HCT116 (cell line): ENCODE results near the gene FAM151A. TPM values are rescaled to one million over a fixed set of nuclear protein-coding genes. Genes with fewer than 3 reads are reported as not detected.

Experiments
- ATAC-seq: fragments of 200-7000 bp; cut with Tn5 transposase; 2 replicates; pipeline ENCODE4 v1.9.1; 2020; ENCODE audit warnings: mild to moderate bottlenecking, moderate library complexity
- BruUV-seq: library from RNA; stranded (reverse); fragments of 400-500 nt; replicated peaks from 2 replicates; lab custom pipeline; 2021; lab: Mats Ljungman, UMichigan
- CTCF ChIA-PET: fragments of 300-600 bp; sonication (Branson Sonifier 250); formaldehyde crosslinking; loops from one replicate; lab custom pipeline; 2021; ENCODE audit warnings: antibody characterized with exemption; lab: Charles Lee
- POLR2A ChIA-PET: fragments of 300-600, 350-600 bp; sonication (Branson Sonifier 250); formaldehyde crosslinking; loops from one replicate; lab custom pipeline; 2021; ENCODE audit warnings: antibody characterized with exemption; lab: Charles Lee
- RAD21 ChIA-PET, 2 experiments: fragments of 300-600 bp; sonication (Branson Sonifier 250); formaldehyde crosslinking; loops; one replicate each; lab custom pipeline; 2023; ENCODE audit warnings: low total read pairs in 2 of 2; ENCODE audit not compliant: uncharacterized antibody in 2 of 2, unreplicated experiment in 2 of 2, low non-redundant PET in 1 of 2; lab: Charles Lee
- DNase-seq: peaks from one replicate; pipeline ENCODE4 v3.0.0-alpha.2; 2010; ENCODE audit warnings: low read depth, low spot score
- H2AFZ ChIP-seq: fragments of 200-600 bp; shearing (Covaris generic), sonication (generic); 2 replicates; pipeline ENCODE4 v1.6.1; 2017; ENCODE audit warnings: low read depth, mixed run types, mixed read lengths, antibody characterized with exemption, low read length; ENCODE audit not compliant: poor library complexity, severe bottlenecking
- H3K27ac ChIP-seq: 2 replicates; pipeline ENCODE4 v1.5.1; 2012; ENCODE audit warnings: low read depth, low read length
- H3K27me3 ChIP-seq: fragments of 200-600 bp; sonication (generic); 2 replicates; pipeline ENCODE4 v1.6.1; 2016; ENCODE audit warnings: mixed run types, low read length, mixed read lengths; ENCODE audit not compliant: insufficient read depth
- H3K36me3 ChIP-seq, 2 experiments: fragments of 200-500 bp in 1 of 2; fragments of 200-600 bp in 1 of 2; sonication (Bioruptor generic) in 1 of 2; sonication (generic) in 1 of 2; 2 replicates each; pipeline versions ENCODE4 v1.5.1 to v1.6.1; 2014 to 2016; ENCODE audit warnings: low read length in 2 of 2, inconsistent platforms in 1 of 2, mixed read lengths in 1 of 2, mixed run types in 1 of 2; ENCODE audit not compliant: insufficient read depth in 2 of 2, control insufficient read depth in 1 of 2
- H3K4me1 ChIP-seq, 2 experiments: fragments of 200-600 bp in 1 of 2; sonication (generic) in 1 of 2; 2 replicates each; pipeline versions ENCODE4 v1.5.1 to v1.6.1; 2012 to 2017; ENCODE audit warnings: low read length in 2 of 2, inconsistent platforms in 1 of 2, mild to moderate bottlenecking in 1 of 2, mixed read lengths in 1 of 2, mixed run types in 1 of 2, moderate library complexity in 1 of 2; ENCODE audit not compliant: insufficient read depth in 2 of 2, control insufficient read depth in 1 of 2
- H3K4me2 ChIP-seq: fragments of 200-600 bp; sonication (generic); 2 replicates; pipeline ENCODE4 v1.6.1; 2017; ENCODE audit warnings: mixed run types, low read length, mixed read lengths
- H3K4me3 ChIP-seq, 2 experiments: fragments of 200-600 bp in 1 of 2; sonication (generic) in 1 of 2; replicated peaks in 1 of 2; 2 replicates each; pipeline ENCODE4 v1.5.1; 2011 to 2016; ENCODE audit warnings: low read length in 2 of 2, control low read depth in 1 of 2, low read depth in 1 of 2, mild to moderate bottlenecking in 1 of 2, mixed read lengths in 1 of 2, mixed run types in 1 of 2
- H3K79me2 ChIP-seq: fragments of 200-600 bp; sonication (generic); 2 replicates; pipeline ENCODE4 v1.6.1; 2017; ENCODE audit warnings: mild to moderate bottlenecking, mixed run types, low read length, moderate library complexity, mixed read lengths; ENCODE audit not compliant: insufficient read depth
- H3K9ac ChIP-seq: fragments of 200-600 bp; sonication (generic); 2 replicates; pipeline ENCODE4 v1.6.1; 2016; ENCODE audit warnings: low read length, mixed read lengths
- H3K9me2 ChIP-seq: fragments of 200-600 bp; sonication (generic), shearing (Covaris generic); 2 replicates; pipeline ENCODE4 v1.6.1; 2017; ENCODE audit warnings: mixed run types, mild to moderate bottlenecking, moderate library complexity; ENCODE audit not compliant: insufficient read depth
- H3K9me3 ChIP-seq, 2 experiments: fragments of 200-500 bp in 1 of 2; fragments of 200-600 bp in 1 of 2; sonication (Bioruptor generic) in 1 of 2; sonication (generic) in 1 of 2; 2 replicates each; pipeline ENCODE4 v1.6.1; 2014 to 2017; ENCODE audit warnings: low read length in 2 of 2, mixed read lengths in 2 of 2, inconsistent platforms in 1 of 2, low read depth in 1 of 2, mild to moderate bottlenecking in 1 of 2, mixed run types in 1 of 2, moderate library complexity in 1 of 2; ENCODE audit not compliant: control insufficient read depth in 1 of 2, insufficient read depth in 1 of 2
- H4K20me1 ChIP-seq: fragments of 200-600 bp; sonication (generic), shearing (Covaris generic); 2 replicates; pipeline ENCODE4 v1.6.1; 2017; ENCODE audit warnings: mixed run types, mild to moderate bottlenecking, moderate library complexity; ENCODE audit not compliant: insufficient read depth
- CEBPB ChIP-seq: IDR thresholded peaks from 2 replicates; pipeline ENCODE4 v1.6.1; 2012; ENCODE audit warnings: low read depth
- EZH2phosphoT487 ChIP-seq: fragments of 200-600 bp; IDR thresholded peaks from 2 replicates; pipeline ENCODE4 v1.6.1; 2018; ENCODE audit warnings: antibody characterized with exemption, borderline replicate concordance
- FOSL1 ChIP-seq: IDR thresholded peaks from 2 replicates; pipeline ENCODE4 v1.6.1; 2012; ENCODE audit warnings: low read depth
- RAD21 ChIP-seq: IDR thresholded peaks from 2 replicates; pipeline ENCODE4 v1.6.1; 2012; ENCODE audit warnings: low read depth, mild to moderate bottlenecking
- SIN3A ChIP-seq: IDR thresholded peaks from 2 replicates; pipeline ENCODE4 v1.6.1; 2012; ENCODE audit warnings: low read depth
- ZFX ChIP-seq: fragments of 450-650 bp; IDR thresholded peaks from 2 replicates; pipeline ENCODE4 v1.6.1; 2017
- ZNF274 ChIP-seq: fragments of 200-500 bp; sonication (Bioruptor generic); IDR thresholded peaks from 2 replicates; pipeline ENCODE4 v1.6.1; 2014; ENCODE audit warnings: mild to moderate bottlenecking, low read depth, low read length, inconsistent platforms
- intact Hi-C: fragments of 100-400 bp; cut with micrococcal nuclease; formaldehyde crosslinking; loops from 2 replicates; pipeline ENCODE4 v1.10.0; 2022
- total RNA-seq: library from RNA; stranded (reverse); gene quantifications from one replicate; pipeline ENCODE4 v1.2.1, GENCODE V29; 2021; ENCODE audit not compliant: unreplicated experiment
- TF ChIP-seq, protein P1 (sequence below), 3 experiments: fragments of 200-600 bp in 1 of 3; sonication (generic) in 1 of 3; IDR thresholded peaks in 2 of 3; conservative IDR thresholded peaks in 1 of 3; 2 replicates each; pipeline ENCODE4 v1.5.1; 2012 to 2017; ENCODE audit warnings: low read depth in 2 of 3, low read length in 2 of 3, antibody characterized with exemption in 1 of 3, borderline replicate concordance in 1 of 3, control low read depth in 1 of 3, mild to moderate bottlenecking in 1 of 3, mixed read lengths in 1 of 3, mixed run types in 1 of 3, moderate library complexity in 1 of 3; ENCODE audit not compliant: insufficient read depth in 1 of 3
- TF ChIP-seq, protein P2 (sequence below): IDR thresholded peaks from 2 replicates; pipeline ENCODE4 v1.6.1; 2012; ENCODE audit warnings: low read depth

FAM151A gene
- total RNA-seq, 1 experiment from 2014 or later, result not detected

DNA sequence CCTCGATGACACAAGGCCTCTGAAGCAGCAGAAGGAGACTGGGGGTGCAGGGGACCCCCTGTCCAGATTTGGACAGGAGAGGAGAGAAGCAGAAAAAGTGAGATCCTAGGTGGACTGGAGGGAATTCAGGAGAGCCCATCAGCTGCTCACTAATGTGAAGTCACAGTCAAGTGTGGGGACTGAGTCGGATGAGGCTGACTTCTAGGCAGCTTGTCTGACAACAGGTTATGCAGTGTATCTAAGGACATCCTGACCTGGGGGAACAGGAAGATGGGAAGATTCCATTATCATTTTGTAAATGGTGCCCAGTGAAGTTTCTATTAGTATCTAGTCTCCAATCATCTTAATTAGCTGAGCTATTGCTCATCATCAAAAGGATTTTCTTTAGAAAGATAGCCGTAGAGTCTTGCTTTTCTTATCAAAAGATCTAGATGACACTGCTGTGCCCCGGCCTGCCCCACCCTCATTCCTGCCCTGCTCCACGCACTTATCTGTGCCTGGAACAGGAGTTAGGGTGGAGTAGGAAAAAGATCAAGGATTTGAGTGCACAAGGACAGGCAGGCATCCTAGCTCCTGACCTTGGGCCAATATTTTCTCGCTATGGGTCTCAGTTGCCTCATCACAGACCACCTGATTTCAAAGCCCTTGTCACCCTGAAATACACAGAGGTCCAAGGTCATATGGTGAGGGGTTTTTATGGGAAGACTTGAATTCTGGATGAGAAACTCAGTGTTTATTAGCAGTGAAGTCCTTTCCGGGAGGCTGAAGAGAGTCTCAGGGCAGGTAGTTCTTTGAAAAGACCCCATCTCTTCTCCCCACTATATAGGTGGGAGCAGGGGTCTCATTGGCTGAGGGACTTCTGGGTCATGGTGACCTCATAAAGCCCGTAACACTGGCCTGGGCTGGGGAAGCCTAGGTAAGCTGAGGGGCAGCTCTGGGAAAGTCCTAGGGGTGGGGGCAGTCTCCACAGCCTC lies 17.8 kb upstream of the FAM151A start, which contains the start of gene MROH7:
Gene MROH7 (plus strand): TSS at position 924 of the 974 bp plus-strand sequence. CDS start 11,141 bp downstream, outside the sequence.
- H3K9me3 ChIP-seq, result peaks cover 11% of the 10 kb centered on the region in 2 experiments; a peak in 3 of 4 replicates
- ChIA-PET POLR2A (no interaction called here), RAD21 (interaction anchor here in 1 of 2 experiments (0.7 kb wide), 1 partner anchor 206 kb away, joined by 3 read pairs; no protein-coding TSS in a partner anchor), CTCF (no interaction called here)
- H3K36me3 ChIP-seq, result no peaks in the 10 kb centered on the region
- peak; percentile 57; the same call in 1 of the 2 replicates for ATAC-seq
- no peaks in the 10 kb centered on the region for H3K79me2 ChIP-seq
- no peaks in the 10 kb centered on the region for H3K9me2 ChIP-seq
- no peaks in the 10 kb centered on the region for H3K27me3 ChIP-seq
- peak within 1 kb of the TSS; percentile 46 for H3K4me2 ChIP-seq
- TF ChIP-seq SIN3A, result no peak
- TF ChIP-seq ZNF274, result no peak
- TF ChIP-seq ZFX, result no peak
- TF ChIP-seq, protein P1, sequence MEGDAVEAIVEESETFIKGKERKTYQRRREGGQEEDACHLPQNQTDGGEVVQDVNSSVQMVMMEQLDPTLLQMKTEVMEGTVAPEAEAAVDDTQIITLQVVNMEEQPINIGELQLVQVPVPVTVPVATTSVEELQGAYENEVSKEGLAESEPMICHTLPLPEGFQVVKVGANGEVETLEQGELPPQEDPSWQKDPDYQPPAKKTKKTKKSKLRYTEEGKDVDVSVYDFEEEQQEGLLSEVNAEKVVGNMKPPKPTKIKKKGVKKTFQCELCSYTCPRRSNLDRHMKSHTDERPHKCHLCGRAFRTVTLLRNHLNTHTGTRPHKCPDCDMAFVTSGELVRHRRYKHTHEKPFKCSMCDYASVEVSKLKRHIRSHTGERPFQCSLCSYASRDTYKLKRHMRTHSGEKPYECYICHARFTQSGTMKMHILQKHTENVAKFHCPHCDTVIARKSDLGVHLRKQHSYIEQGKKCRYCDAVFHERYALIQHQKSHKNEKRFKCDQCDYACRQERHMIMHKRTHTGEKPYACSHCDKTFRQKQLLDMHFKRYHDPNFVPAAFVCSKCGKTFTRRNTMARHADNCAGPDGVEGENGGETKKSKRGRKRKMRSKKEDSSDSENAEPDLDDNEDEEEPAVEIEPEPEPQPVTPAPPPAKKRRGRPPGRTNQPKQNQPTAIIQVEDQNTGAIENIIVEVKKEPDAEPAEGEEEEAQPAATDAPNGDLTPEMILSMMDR (IDR thresholded peaks at IDR 0.05 in 2 of 3, conservative IDR thresholded peaks at IDR 0.05 in 1 of 3; ENCODE audit: borderline replicate concordance in 1 of 3, insufficient read depth in 1 of 3, low read depth in 2 of 3, low read length in 2 of 3), result no peak
- TF ChIP-seq, protein P2, sequence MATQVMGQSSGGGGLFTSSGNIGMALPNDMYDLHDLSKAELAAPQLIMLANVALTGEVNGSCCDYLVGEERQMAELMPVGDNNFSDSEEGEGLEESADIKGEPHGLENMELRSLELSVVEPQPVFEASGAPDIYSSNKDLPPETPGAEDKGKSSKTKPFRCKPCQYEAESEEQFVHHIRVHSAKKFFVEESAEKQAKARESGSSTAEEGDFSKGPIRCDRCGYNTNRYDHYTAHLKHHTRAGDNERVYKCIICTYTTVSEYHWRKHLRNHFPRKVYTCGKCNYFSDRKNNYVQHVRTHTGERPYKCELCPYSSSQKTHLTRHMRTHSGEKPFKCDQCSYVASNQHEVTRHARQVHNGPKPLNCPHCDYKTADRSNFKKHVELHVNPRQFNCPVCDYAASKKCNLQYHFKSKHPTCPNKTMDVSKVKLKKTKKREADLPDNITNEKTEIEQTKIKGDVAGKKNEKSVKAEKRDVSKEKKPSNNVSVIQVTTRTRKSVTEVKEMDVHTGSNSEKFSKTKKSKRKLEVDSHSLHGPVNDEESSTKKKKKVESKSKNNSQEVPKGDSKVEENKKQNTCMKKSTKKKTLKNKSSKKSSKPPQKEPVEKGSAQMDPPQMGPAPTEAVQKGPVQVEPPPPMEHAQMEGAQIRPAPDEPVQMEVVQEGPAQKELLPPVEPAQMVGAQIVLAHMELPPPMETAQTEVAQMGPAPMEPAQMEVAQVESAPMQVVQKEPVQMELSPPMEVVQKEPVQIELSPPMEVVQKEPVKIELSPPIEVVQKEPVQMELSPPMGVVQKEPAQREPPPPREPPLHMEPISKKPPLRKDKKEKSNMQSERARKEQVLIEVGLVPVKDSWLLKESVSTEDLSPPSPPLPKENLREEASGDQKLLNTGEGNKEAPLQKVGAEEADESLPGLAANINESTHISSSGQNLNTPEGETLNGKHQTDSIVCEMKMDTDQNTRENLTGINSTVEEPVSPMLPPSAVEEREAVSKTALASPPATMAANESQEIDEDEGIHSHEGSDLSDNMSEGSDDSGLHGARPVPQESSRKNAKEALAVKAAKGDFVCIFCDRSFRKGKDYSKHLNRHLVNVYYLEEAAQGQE, result no peak
- TF ChIP-seq FOSL1, result no peak
- no peak for TF ChIP-seq EZH2phosphoT487
- no peak for TF ChIP-seq RAD21
- TF ChIP-seq CEBPB, result no peak
- intact Hi-C loops, result no loop called here
- H3K4me1 ChIP-seq, result peaks cover 4 to 12% of the 10 kb centered on the region in 2 experiments; a peak in 3 of 4 replicates
- H3K4me3 ChIP-seq, result peak within 1 kb of the TSS in 1 of 2 experiments; percentile 10; a peak in 1 of 4 replicates
- no peak within 1 kb of the TSS for H3K27ac ChIP-seq
- H4K20me1 ChIP-seq, result no peaks in the 10 kb centered on the region
- DNase-seq, result no peak
- H3K9ac ChIP-seq, result no peak within 1 kb of the TSS
- no peak within 1 kb of the TSS for H2AFZ ChIP-seq
- BruUV-seq, result no TSS peak
